Stimulated activated CD4-positive, alpha-beta T cell treated with anti-CD3 and anti-CD28 coated beads, Interleukin-12 subunit alpha, Interleukin-12 subunit beta, amount 100 ng/mL, for 24 hours (primary cell): ENCODE results near the gene PLCL1.

Experiments
- DNase-seq, 2 experiments: peaks; one replicate each; pipeline ENCODE4 v3.0.0-alpha.2; 2020; ENCODE audit warnings: low read depth in 2 of 2

The PLCL1 gene

DNA sequence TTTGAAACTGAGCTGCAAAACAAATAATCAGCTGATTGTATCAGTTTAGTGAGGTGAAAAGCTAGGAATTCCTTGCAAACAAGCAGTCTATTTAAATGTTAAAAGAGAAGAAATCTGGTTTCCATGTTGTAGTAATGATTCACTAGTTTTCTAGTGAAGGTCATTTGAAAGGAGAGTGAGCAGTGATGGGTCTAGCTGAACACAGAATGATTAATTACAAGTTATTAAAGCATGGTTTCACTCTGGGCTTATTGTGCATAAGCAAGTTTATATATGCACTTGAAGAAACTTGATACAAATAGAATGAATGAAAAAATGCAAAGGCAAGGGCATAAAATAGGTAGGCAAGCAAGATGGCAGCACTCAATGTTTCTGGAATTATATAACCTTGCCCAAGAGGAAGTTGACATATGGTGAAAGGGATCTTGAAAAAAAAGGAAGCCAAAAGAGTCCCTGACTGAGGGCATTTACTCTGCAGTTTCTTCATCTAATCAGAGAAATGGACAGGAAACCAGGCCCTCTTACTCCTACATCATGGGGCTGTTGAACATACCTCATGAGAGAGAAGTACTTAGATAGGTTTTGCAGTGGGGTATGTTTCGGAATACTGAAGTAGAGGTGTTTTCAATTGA, 53.2 kb downstream of the PLCL1 start:
- no peak for DNase-seq

- no peak for DNase-seq
Measured at GRCh38 chr2:197858607-197859140, 54.3 kb downstream of the PLCL1 start.

DNA sequence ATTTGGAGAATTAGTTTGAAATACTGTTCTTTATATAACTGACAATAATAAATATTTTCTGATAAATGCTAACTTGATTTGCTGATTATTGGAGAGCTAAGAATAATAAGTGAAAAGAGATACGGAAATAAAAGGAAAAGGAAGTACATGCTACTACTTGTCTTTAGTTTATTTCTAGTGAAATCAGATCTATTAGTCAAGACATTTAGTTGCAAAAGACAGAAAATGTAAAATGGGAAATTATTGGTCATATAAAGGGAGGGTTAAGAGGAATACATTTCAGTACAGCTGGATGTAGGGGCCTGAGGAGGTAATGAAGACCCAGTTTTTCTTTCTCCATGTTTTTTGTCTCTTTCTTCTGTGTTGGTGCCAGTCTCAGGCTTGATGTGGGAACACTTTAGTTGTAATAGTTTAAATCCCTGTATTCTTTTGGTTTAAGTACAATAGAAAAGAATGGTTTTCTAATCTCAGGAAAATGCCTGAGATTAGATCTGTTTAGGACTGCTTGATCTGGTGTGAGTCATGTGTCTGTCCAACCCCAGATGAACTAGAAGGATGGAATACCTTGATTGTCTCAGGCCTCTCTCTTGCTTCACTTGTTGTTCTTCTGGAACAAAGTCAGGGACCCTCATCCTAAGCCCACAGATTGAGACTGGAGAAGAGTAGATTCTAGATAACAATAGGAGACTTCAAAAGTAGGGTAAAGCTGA, 58.0 kb downstream of the PLCL1 start:
- DNase-seq, result no peak

- DNase-seq, result no peak
Measured at GRCh38 chr2:197863744-197864143, 59.4 kb downstream of the PLCL1 start.

DNA sequence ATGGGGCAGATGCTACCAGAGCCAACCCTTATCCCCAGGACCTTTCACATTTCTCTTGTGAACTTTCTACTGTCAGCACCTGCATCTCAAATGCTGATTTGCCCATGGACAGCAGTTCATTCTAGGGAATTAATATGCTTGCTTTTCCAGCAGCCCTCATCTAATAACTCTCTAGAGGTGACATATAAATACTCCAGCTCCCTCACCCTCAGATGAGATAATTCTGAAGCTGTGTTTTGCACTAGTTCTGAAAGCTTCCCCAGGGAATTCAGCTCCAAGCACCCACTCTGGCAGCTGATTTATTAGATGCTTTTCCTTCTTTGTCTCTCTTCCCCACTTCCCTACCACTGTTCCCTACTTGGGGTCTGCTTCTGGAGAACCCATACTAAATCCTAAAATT, 62.1 kb downstream of the PLCL1 start:
- DNase-seq, result no peak

GRCh38 chr2:197867033-197867432, 62.6 kb downstream of the PLCL1 start:
- no peak for DNase-seq

- no peak for DNase-seq
Measured at GRCh38 chr2:197867624-197868023, 63.2 kb downstream of the PLCL1 start.

DNA sequence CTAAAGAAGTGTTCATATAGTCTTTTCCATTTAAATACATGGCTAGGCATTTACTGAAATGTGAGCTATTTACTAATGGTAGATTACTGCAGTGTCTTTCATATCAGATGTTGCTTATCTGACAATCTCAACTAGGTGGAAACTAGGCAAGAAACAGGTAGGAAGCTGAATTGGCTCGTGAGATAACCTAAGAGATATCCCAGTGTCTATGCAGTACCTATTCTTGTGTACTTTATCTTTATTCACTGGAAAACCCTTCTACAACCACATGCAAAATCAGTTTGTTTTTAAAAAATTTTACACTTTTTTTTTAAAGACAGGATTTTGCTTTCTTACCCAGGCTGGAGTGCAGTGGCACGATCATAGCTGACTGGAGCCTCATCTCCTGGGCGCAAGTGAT, 63.8 kb downstream of the PLCL1 start:
- no peak for DNase-seq

GRCh38 chr2:197869041-197869440, 64.6 kb downstream of the PLCL1 start:
- no peak for DNase-seq

DNA sequence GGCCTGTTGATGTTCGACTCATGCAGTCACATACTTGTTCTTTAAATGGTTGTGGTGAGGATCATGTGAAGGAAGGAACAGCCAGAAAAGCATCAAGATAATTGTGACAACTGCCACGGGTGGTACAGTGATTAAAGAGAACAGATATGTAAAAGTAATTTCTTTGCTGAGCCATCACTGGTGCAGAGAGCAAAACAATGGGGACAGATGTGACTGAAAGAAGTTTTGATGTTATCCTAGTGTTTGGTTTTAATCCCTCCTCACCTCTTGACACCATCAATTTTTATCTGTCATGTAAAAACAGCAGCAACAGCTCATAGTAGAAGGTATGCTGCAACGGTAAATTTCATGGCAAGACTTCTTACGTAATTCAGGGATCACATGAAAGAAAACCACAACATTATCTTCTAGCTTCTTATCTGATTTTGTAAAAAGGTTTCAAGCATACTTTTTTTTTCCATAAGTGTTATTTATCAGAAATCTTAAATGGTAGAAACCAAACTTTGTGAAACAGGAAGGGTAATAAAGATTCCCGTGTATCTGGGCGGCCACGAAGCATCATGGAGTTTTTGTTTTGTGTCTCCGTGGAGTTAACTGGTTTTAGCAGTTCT, 65.2 kb downstream of the PLCL1 start:
- DNase-seq, result no peak

DNA sequence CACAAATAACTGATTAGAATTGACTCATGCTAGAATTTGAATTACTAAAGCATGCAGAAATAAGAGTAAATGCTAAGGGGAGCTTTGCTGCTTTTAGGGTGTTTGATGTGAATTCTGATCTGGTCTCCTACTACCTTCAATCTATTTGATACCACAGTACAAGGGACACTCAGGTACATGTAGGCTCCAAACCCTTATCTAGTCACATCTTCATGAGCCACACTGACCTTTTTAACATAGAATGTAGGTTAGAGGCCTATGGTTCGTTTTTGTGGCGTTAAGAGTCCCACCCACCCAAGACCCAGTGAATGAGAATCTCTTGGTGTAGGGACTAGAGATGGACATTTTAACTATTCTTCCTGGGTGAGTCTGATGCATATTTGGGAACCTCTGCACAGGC, 65.7 kb downstream of the PLCL1 start:
- DNase-seq, result no peak

GRCh38 chr2:197871780-197872456, 67.5 kb downstream of the PLCL1 start:
- no peak for DNase-seq

GRCh38 chr2:197873293-197873701, 68.9 kb downstream of the PLCL1 start:
- no peak for DNase-seq

- no peak for DNase-seq
Measured at GRCh38 chr2:197875763-197876162, 71.4 kb downstream of the PLCL1 start.

- no peak for DNase-seq
Measured at GRCh38 chr2:197876524-197876923, 72.1 kb downstream of the PLCL1 start.

DNA sequence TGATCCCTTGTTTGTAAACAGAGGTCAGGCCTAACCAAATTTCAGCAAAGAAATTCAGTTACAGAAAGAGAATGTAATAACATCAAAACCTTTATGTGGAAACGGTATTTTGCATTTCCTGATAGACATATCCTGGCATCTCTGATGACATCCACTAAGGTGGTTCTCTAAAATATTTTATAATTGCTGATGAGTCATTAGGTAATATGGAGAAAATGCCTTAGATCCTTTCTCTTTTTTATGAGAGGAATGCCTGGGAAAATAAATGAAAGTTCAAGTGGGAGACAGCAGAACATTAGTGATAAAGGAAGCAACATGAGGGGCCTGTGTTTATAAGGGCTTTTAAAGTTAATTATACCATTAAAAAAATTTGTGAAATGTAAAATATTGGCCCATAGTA, 72.6 kb downstream of the PLCL1 start:
- no peak for DNase-seq

DNA sequence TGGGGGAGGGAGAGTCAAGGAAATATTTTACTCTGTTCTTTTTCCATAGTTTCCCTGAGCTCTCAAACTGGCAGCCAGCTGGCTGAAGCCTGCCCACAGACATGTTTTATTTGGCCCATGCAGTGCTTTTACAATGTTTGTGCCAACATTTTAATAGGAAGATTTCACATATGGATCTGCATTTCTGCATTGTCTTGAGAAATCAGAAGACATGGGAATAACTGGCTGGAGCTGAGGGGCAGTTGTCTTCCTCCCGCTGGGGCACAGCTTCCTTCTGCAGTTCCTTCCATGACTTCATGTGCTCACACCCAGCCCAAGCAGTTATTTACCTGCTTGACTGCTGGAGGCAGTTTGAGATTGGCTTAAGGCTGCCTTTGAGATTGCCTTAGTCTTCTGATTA, 74.4 kb downstream of the PLCL1 start:
- DNase-seq, result no peak

DNA sequence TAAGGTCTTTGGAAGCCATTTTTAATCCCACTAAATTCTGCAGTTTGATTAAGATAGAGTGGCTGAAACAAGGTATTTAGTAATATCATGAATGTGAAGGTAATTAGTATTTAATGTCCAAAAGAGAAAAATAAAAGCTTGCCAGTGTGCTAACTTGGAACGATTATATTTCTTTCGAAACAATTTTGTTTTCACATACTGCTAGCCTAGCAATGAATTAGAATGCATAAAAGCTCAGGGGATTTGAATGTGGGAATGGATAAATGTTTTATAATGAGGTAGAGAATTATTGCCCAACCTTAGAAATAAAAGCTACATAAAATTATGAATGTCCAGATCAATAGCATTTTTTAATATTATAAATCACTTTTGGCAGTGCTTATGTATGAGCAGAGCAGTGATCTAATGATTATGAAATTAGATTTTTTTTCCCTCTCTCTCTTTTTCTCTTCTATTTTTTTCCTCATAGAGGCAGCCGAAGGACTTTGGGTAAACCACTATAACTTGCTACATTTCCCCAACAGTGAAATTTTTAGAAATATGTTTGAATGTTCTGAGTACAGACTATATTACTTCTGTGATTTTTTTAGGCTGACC, 75.5 kb downstream of the PLCL1 start:
- no peak for DNase-seq

- no peak for DNase-seq
Measured at GRCh38 chr2:197883354-197884032, 79.1 kb downstream of the PLCL1 start.

DNA sequence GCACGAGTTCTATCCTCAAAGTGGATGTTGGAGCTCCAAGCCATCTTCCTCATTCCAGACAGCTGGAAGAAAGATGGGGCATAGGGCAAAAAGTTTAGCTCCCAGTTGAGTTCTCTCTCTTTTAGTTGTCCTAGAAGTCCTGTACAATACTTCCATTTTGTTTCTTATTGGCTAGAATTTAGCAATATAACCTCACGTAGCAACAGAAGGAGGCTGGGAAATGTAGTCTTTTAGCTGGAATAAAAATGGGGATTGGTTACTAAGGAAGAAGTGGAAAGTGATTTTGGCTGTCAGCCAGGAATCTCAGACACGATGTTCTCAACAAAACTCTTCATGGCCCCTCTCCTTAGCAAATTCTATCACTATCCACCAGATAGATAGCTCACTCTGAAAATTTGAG, 79.9 kb downstream of the PLCL1 start:
- DNase-seq, result no peak

GRCh38 chr2:197885126-197885525, 80.7 kb downstream of the PLCL1 start:
- no peak for DNase-seq
